H1 (cell line): Measurements from ENCODE around the gene PPP2R2C. TPM values are rescaled to one million over a fixed set of nuclear protein-coding genes. Genes with fewer than 3 reads are reported as not detected.

Experiments
- CTCF ChIA-PET: fragments of 300-600 bp; sonication (Branson Sonifier 250); formaldehyde crosslinking; loops from one replicate; lab custom pipeline; 2021; ENCODE audit not compliant: partially characterized antibody; lab: Charles Lee
- POLR2A ChIA-PET: fragments of 300-600 bp; sonication (Branson Sonifier 250); formaldehyde crosslinking; loops from one replicate; lab custom pipeline; 2021; ENCODE audit warnings: inconsistent platforms; ENCODE audit not compliant: partially characterized antibody; lab: Charles Lee
- DNase-seq, 2 experiments: peaks; one replicate each; pipeline versions ENCODE4 v3.0.0 to v3.0.0-alpha.2; 2010 to 2022; ENCODE audit warnings: low spot score in 2 of 2, low read depth in 1 of 2, mixed read lengths in 1 of 2
- FAIRE-seq: peaks from 2 replicates; lab custom pipeline; 2011; peaks lifted over from hg19 to GRCh38; lab: Jason Lieb, UNC
- H2AFZ ChIP-seq: 2 replicates; pipeline ENCODE4 v1.8.1; 2012; ENCODE audit warnings: low read length, inconsistent platforms
- H2AK5ac ChIP-seq: 2 replicates; pipeline ENCODE4 v1.6.1; 2013; ENCODE audit warnings: low read depth, low read length
- H2BK120ac ChIP-seq: replicated peaks from 2 replicates; pipeline ENCODE3; 2013; ENCODE audit warnings: low read depth, low read length, inconsistent platforms
- H2BK12ac ChIP-seq: 2 replicates; pipeline ENCODE4 v1.6.1; 2013; ENCODE audit warnings: low read depth, low read length
- H2BK15ac ChIP-seq: 2 replicates; pipeline ENCODE4 v1.6.1; 2013; ENCODE audit warnings: low read length
- H2BK20ac ChIP-seq: 2 replicates; pipeline ENCODE4 v1.6.1; 2013; ENCODE audit warnings: low read length
- H2BK5ac ChIP-seq: 2 replicates; pipeline ENCODE4 v1.6.1; 2013; ENCODE audit warnings: low read depth, low read length
- H3K14ac ChIP-seq: 2 replicates; pipeline ENCODE4 v1.6.1; 2013; ENCODE audit warnings: inconsistent platforms; ENCODE audit not compliant: insufficient read length
- H3K18ac ChIP-seq: 2 replicates; pipeline ENCODE4 v1.6.1; 2013; ENCODE audit warnings: low read length; ENCODE audit errors: extremely low read depth
- H3K23ac ChIP-seq: 2 replicates; pipeline ENCODE4 v1.6.1; 2013; ENCODE audit warnings: inconsistent platforms; ENCODE audit not compliant: insufficient read length
- H3K23me2 ChIP-seq: 2 replicates; pipeline ENCODE4 v1.6.1; 2013; ENCODE audit warnings: low read depth, low read length
- H3K27ac ChIP-seq: 2 replicates; pipeline ENCODE4 v1.6.1; 2011; ENCODE audit warnings: low read depth, low read length, inconsistent platforms
- H3K27me3 ChIP-seq, 4 experiments: replicated peaks in 1 of 4; 1 replicate in 1 of 4; 2 replicates in 3 of 4; pipeline versions ENCODE4 v1.6.1 to v1.8.1; 2011 to 2013; ENCODE audit warnings: low read length in 3 of 4, mild to moderate bottlenecking in 3 of 4, inconsistent platforms in 2 of 4, mixed read lengths in 2 of 4, moderate library complexity in 1 of 4; ENCODE audit not compliant: control insufficient read depth in 3 of 4, insufficient read depth in 3 of 4; ENCODE audit errors: extremely low read depth in 1 of 4
- H3K36me3 ChIP-seq, 4 experiments: 2 replicates each; pipeline versions ENCODE4 v1.6.1 to v1.8.1; 2011 to 2013; ENCODE audit warnings: mild to moderate bottlenecking in 4 of 4, low read length in 3 of 4, moderate library complexity in 2 of 4, control low read depth in 1 of 4, inconsistent platforms in 1 of 4; ENCODE audit not compliant: insufficient read depth in 4 of 4, control insufficient read depth in 2 of 4
- H3K4ac ChIP-seq: replicated peaks from 2 replicates; pipeline ENCODE3; 2013; ENCODE audit warnings: low read length, low read depth, mixed read lengths, inconsistent platforms; ENCODE audit not compliant: insufficient read length
- H3K4me1 ChIP-seq, 4 experiments: replicated peaks in 1 of 4; 1 replicate in 1 of 4; 2 replicates in 3 of 4; pipeline versions ENCODE4 v1.6.1 to v1.8.1; 2011 to 2013; ENCODE audit warnings: low read length in 3 of 4, inconsistent platforms in 2 of 4, mixed read lengths in 1 of 4; ENCODE audit not compliant: insufficient read depth in 4 of 4, control insufficient read depth in 3 of 4
- H3K4me2 ChIP-seq, 2 experiments: 2 replicates each; pipeline versions ENCODE4 v1.6.1 to v1.8.1; 2011 to 2013; ENCODE audit warnings: low read depth in 2 of 2, low read length in 2 of 2, control low read depth in 1 of 2, inconsistent platforms in 1 of 2, mild to moderate bottlenecking in 1 of 2; ENCODE audit not compliant: insufficient read depth in 1 of 2
- H3K4me3 ChIP-seq, 4 experiments: fragments of 200-600, 300-600 bp in 1 of 4; sonication (generic), shearing (Covaris generic), sonication (Bioruptor Twin) in 1 of 4; 2 replicates each; pipeline versions ENCODE4 v1.5.1 to v1.8.1; 2011 to 2016; ENCODE audit warnings: low read length in 4 of 4, low read depth in 3 of 4, control low read depth in 2 of 4, inconsistent platforms in 2 of 4, mild to moderate bottlenecking in 2 of 4, mixed read lengths in 1 of 4, moderate library complexity in 1 of 4; ENCODE audit not compliant: insufficient read depth in 2 of 4; ENCODE audit errors: extremely low read depth in 1 of 4
- H3K56ac ChIP-seq: replicated peaks from 2 replicates; pipeline ENCODE3; 2013; ENCODE audit warnings: low read depth, mild to moderate bottlenecking, mixed read lengths, low read length, inconsistent platforms; ENCODE audit not compliant: insufficient read length
- H3K79me1 ChIP-seq: 2 replicates; pipeline ENCODE4 v1.6.1; 2013; ENCODE audit warnings: low read depth, low read length, control low read depth
- H3K79me2 ChIP-seq, 2 experiments: 2 replicates each; pipeline versions ENCODE4 v1.6.1 to v1.8.1; 2012 to 2013; ENCODE audit warnings: low read length in 2 of 2, mild to moderate bottlenecking in 2 of 2, inconsistent platforms in 1 of 2; ENCODE audit not compliant: insufficient read depth in 2 of 2, control insufficient read depth in 1 of 2
- H3K9ac ChIP-seq, 4 experiments: replicated peaks in 1 of 4; 1 replicate in 1 of 4; 2 replicates in 3 of 4; pipeline versions ENCODE4 v1.6.1 to v1.8.1; 2011 to 2013; ENCODE audit warnings: low read depth in 3 of 4, low read length in 3 of 4, control low read depth in 2 of 4, mild to moderate bottlenecking in 2 of 4, moderate library complexity in 2 of 4, inconsistent platforms in 1 of 4; ENCODE audit errors: extremely low read depth in 1 of 4
- H3K9me3 ChIP-seq, 2 experiments: 2 replicates each; pipeline versions ENCODE4 v1.6.1 to v1.8.1; 2012 to 2013; ENCODE audit warnings: mild to moderate bottlenecking in 2 of 2, moderate library complexity in 2 of 2, control low read depth in 1 of 2, inconsistent platforms in 1 of 2, low read depth in 1 of 2, low read length in 1 of 2, mixed read lengths in 1 of 2; ENCODE audit not compliant: insufficient read depth in 2 of 2
- H4K20me1 ChIP-seq, 2 experiments: replicated peaks in 1 of 2; 2 replicates each; pipeline versions ENCODE3 to v1.8.1; 2011 to 2013; ENCODE audit warnings: inconsistent platforms in 2 of 2, low read length in 2 of 2, mild to moderate bottlenecking in 1 of 2; ENCODE audit not compliant: insufficient read depth in 2 of 2, control insufficient read depth in 1 of 2
- H4K5ac ChIP-seq: 2 replicates; pipeline ENCODE4 v1.6.1; 2013; ENCODE audit warnings: low read length, low read depth, mixed read lengths, inconsistent platforms; ENCODE audit not compliant: insufficient read length
- H4K8ac ChIP-seq: 2 replicates; pipeline ENCODE4 v1.8.0; 2013; ENCODE audit warnings: mild to moderate bottlenecking, moderate library complexity, low read length, inconsistent platforms; ENCODE audit not compliant: insufficient read depth; ENCODE audit errors: extremely low read depth
- H4K91ac ChIP-seq: replicated peaks from 2 replicates; pipeline ENCODE3; 2013; ENCODE audit warnings: low read length, mixed read lengths, inconsistent platforms; ENCODE audit not compliant: insufficient read length
- EGR1 ChIP-seq: IDR thresholded peaks from 2 replicates; pipeline ENCODE4 v1.6.1; 2011; ENCODE audit warnings: low read depth, low read length, borderline replicate concordance
- HDAC6 ChIP-seq: IDR thresholded peaks from one replicate; pipeline ENCODE4 v1.7.1; 2012; ENCODE audit warnings: low read depth, mild to moderate bottlenecking, inconsistent platforms, low read length, moderate library complexity
- MAFK ChIP-seq: IDR thresholded peaks from 2 replicates; pipeline ENCODE4 v1.6.1; 2012; ENCODE audit warnings: low read depth, mild to moderate bottlenecking, improper control_type of control experiment, low read length
- POLR2AphosphoS5 ChIP-seq: IDR thresholded peaks from 2 replicates; pipeline ENCODE4 v1.6.1; 2011; ENCODE audit warnings: low read depth, low read length
- RFX5 ChIP-seq: IDR thresholded peaks from 2 replicates; pipeline ENCODE4 v1.6.1; 2011; ENCODE audit warnings: low read depth, low read length, improper control_type of control experiment, borderline replicate concordance
- SRF ChIP-seq: IDR thresholded peaks from 2 replicates; pipeline ENCODE4 v1.6.1; 2011; ENCODE audit warnings: mild to moderate bottlenecking, low read depth, low read length, moderate library complexity
- TEAD4 ChIP-seq: IDR thresholded peaks from 2 replicates; pipeline ENCODE4 v1.6.1; 2012; ENCODE audit warnings: low read depth, low read length, inconsistent platforms, mixed read lengths
- WGBS, 2 experiments: shearing (Covaris generic) in 1 of 2; methylation state at CpG; one replicate each; pipeline versions ENCODE4 v1.1.6 to v1.1.7; 2013 to 2015; ENCODE audit warnings: low lambda C conversion rate in 2 of 2, mixed read lengths in 2 of 2, inconsistent platforms in 1 of 2, low coverage in 1 of 2, missing lambda C conversion rate in 1 of 2; ENCODE audit not compliant: insufficient replicate concordance in 2 of 2, insufficient coverage in 1 of 2, insufficient read length in 1 of 2; ENCODE audit errors: extremely low coverage in 1 of 2, missing lambda C conversion rate in 1 of 2; 5-methylcytosine and 5-hydroxymethylcytosine counted together
- polyA plus RNA-seq, 7 experiments: library from polyadenylated mRNA; depleted of rRNA in 3 of 7; stranded (reverse) in 5 of 7; unstranded in 2 of 7; fragments of >200 nt in 5 of 7; fragments of 200-250 nt in 2 of 7; gene quantifications; 1 replicate in 5 of 7; 2 replicates in 1 of 7; 4 replicates in 1 of 7; pipeline versions ENCODE4 v1.2.1 to v1.2.3, GENCODE V29; 2011 to 2013; ENCODE audit warnings: missing spikeins in 2 of 7, mixed read lengths in 2 of 7
- total RNA-seq: library from RNA; stranded (reverse); fragmentation: NEBNext Ultra II Directional; extraction: Animal tissue kit (Norgen Biotek cat#: 25700); gene quantifications from 2 replicates; pipeline ENCODE4 v1.2.1, GENCODE V29; 2021

Gene PPP2R2C
- total and polyA plus RNA-seq, 2 of the 8 experiments (the other 6 are each of a cell fraction or from before 2014, with no cell fraction given) = 6.4 TPM

DNA sequence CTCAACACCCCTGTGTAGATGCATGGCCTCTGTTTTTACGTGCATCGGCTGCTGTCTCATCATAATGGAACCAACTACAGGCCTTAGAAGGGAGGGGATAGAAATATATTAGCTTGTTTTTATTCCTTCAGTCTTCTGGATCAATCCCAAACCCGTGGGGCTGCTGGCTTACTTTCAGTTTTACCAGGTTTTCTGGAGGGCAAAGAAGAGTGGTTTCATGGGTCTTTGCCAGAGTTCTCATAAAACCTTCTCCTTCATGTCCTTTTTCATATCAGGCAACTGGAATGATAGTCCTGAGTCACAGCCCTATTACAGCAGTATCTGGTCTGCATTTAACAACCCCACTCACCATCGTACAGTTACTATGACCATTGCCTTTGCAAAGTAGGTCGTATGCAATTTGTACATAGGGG, 34.6 kb downstream of the PPP2R2C start:
- DNase-seq (no peak), FAIRE-seq (no peak)
- no peak overlapping the region for H2BK12ac ChIP-seq
- TF ChIP-seq RFX5 (no peak), SRF (no peak), TEAD4 (no peak), POLR2AphosphoS5 (no peak), HDAC6 (no peak), MAFK (no peak), EGR1 (no peak)
- H4K8ac ChIP-seq = no peak overlapping the region
- H3K4me1 ChIP-seq = no peaks in the 10 kb centered on the region; a peak in 1 of 7 replicates
- no peak overlapping the region for H2BK20ac ChIP-seq
- no peak overlapping the region for H3K56ac ChIP-seq
- H3K4me2 ChIP-seq = no peak overlapping the region
- H2AFZ ChIP-seq = no peak overlapping the region
- no peak overlapping the region for H3K23ac ChIP-seq
- H2AK5ac ChIP-seq = no peak overlapping the region
- H3K9ac ChIP-seq = no peak overlapping the region
- no peak overlapping the region for H3K4me3 ChIP-seq
- H2BK5ac ChIP-seq = no peak overlapping the region
- H2BK15ac ChIP-seq = no peak overlapping the region
- H4K20me1 ChIP-seq = no peaks in the 10 kb centered on the region
- no peaks in the 10 kb centered on the region; the same call in 1 of the 2 replicates for H3K23me2 ChIP-seq
- no peak overlapping the region for H4K91ac ChIP-seq
- 79% methylated on average over 5 of the region's 5 CpGs; no CpG with 5 or more reads in 1 of the 2 experiments for WGBS, 2 experiments
- POLR2A ChIA-PET = no interaction called here
- no peaks in the 10 kb centered on the region for H3K79me2 ChIP-seq
- H3K79me1 ChIP-seq = no peaks in the 10 kb centered on the region
- H3K27ac ChIP-seq = no peak overlapping the region
- H3K36me3 ChIP-seq = no peaks in the 10 kb centered on the region
- H3K18ac ChIP-seq = no peak overlapping the region
- H3K27me3 ChIP-seq = peaks cover 0 to 3% (median 1%) of the 10 kb centered on the region in 4 experiments; a peak in 2 of 7 replicates
- peaks cover 7 to 9% of the 10 kb centered on the region in 2 experiments for H3K9me3 ChIP-seq
- no peak overlapping the region for H2BK120ac ChIP-seq
- no peak overlapping the region for H4K5ac ChIP-seq
- CTCF ChIA-PET = no interaction called here
- H3K14ac ChIP-seq = no peak overlapping the region
- H3K4ac ChIP-seq = no peak overlapping the region
